Skin of body (tissue), 2 donors: ENCODE data around the gene IL15. TPM values are rescaled to one million over a fixed set of nuclear protein-coding genes. Genes with fewer than 3 reads are reported as not detected.
"Not testable (repeated sequence)": the region's sequence is repeated elsewhere in the genome, so short reads cannot be mapped to it uniquely, and the experiment has no call there.

Source experiments
- DNase-seq: peaks from one replicate; lab custom pipeline; 2025; lab: John Stamatoyannopoulos, UW
- total RNA-seq: library from RNA; depleted of rRNA; stranded (reverse); fragments of >200 nt; gene quantifications from one replicate; pipeline ENCODE4 v1.2.3, GENCODE V29; 2014

Gene IL15
- total RNA-seq, 1 donor from 2014 or later = 3.8 TPM

DNA sequence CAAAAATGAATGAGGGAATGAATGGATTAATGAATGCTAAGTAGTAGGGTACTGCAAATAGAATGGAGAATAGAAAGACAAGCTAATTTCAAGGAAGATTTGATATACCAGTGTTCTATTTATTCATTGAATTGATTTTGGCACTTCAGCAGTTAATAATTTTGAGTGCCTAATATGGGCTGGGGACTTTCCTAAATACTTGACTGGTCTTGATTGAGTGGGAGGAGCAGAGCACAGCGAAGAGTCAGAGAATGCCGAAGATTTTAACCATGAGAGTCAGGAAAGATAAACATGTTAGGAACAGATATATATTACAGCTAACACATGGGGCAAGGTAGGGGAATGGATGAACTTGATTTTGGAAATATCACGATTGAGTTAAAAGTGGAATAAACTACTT is 10.6 kb downstream of the IL15 start:
- DNase-seq = no peak

DNA sequence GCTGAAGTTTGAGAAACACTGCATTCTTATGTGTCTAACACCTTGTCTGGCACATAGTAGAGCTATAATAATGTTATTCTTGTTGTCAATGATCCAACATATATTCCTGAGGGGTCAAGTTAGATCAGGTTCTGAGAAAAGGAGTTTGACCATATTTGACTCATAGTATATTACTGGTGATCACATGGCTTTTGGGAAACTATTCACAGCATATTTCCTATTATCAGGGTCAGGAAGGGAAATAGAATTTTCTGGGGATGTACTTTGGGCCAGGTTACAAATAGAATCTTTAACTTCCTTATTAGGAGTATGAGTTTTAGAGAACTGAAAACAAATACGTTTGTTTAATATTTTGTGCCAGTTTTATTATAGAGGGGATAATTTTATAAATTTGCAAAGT is 11.6 kb downstream of the IL15 start:
- DNase-seq = no peak

DNA sequence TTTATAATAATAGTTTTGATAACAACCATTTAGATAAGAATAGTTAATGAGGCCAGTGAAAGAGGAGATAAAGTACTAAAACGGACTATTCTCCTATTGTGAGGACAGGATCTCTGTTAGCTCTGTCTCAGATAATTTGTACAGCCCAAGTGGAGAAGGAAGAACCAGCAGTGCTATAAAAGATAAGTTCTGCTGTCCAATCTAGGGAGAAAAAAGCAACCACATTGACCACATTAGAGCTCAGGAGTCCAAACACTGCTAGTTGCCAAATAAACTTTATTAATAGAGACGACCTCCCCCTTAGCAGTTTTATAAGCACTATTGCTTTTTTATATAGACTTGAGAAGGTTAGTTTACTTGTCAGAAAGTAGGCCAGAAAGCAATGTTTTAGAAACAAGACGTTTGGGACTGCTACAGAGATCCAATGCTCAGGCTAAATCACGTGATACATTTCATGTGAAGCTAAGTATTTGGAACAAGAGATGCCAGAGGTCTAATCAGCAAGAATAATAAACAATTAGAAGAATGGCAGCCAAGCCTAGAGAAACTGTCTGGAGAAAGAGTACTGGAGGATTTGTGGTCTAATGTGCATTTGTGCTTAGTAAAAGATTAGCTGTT is 15.9 kb downstream of the IL15 start:
- no peak for DNase-seq

DNA sequence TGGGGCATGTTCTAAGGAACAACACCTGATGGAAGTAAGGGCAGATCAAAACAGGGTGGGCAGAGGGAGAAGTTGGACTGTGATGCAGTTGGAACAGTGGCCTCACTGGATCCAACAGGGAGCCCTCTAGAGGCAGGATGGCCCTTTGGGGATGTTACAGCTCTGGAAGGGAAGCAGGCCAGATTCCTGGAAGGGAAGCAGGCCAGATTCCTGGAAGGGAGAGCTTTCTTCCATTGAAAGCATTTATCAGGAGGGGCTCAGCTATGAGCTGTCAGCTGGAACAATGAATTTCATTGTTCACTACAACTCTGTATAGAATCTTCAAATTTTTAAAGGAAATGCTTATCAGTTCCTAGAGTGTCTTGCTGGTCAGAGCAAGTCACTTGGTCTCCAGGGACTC is 17.7 kb downstream of the IL15 start:
- no peak for DNase-seq

DNA sequence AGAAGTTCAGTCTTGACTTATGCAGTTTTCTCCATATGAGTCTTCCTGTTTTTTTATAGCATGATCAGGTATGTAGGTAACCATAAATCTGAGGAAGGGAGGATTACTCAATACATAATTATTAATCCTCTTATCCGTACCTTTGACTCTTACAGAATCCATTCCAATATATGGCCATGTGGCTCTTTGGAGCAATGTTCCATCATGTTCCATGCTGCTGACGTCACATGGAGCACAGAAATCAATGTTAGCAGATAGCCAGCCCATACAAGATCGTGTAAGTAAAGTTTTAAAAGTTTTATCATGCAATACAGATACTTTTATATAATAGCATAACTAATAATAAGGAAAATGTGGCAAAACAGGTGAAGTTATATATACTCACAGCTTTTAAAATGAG is 19.6 kb downstream of the IL15 start:
- no peak for DNase-seq

DNA sequence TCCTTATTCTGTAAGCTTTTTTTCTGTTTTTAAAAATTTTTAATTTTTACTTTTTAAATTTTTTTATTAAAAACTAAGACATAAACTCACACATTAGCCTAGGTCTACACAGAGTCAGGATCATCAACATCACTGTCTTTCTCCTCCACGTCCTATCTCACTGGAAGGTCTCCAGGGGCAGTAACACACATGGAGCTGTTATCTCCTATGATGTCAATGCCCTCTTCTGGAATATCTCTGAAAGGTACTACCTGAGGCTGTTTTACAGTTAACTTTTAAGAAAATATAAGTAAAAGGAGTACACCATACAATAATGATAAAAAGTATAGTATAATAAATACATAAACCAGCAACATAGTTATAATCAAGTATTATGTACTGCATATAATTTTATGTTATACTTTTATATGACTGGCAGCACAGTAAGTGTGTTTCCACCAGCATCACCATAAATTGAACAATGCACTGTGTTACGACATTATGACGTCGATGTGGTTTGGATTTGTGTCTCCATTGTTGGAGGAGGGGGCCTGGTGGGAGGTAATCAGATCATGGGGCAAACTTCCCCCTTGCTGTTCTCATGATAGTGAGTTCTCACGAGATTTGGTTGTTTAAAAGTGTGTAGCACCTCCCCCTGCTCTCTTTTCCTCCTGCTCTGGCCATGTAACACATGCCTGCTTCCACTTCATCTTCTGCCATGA is 21.3 kb downstream of the IL15 start:
- no peak for DNase-seq

GRCh38 chr4:141658309-141658708 is 21.9 kb downstream of the IL15 start:
- DNase-seq = no peak

- no peak for DNase-seq
These were observed 23.2 kb downstream of the IL15 start for GRCh38 chr4:141659539-141659938.

GRCh38 chr4:141660880-141661279 is 24.5 kb downstream of the IL15 start:
- no peak for DNase-seq

GRCh38 chr4:141668200-141668910 is 32.0 kb downstream of the IL15 start:
- DNase-seq = no peak

GRCh38 chr4:141669501-141669900 is 33.1 kb downstream of the IL15 start:
- no peak for DNase-seq

DNA sequence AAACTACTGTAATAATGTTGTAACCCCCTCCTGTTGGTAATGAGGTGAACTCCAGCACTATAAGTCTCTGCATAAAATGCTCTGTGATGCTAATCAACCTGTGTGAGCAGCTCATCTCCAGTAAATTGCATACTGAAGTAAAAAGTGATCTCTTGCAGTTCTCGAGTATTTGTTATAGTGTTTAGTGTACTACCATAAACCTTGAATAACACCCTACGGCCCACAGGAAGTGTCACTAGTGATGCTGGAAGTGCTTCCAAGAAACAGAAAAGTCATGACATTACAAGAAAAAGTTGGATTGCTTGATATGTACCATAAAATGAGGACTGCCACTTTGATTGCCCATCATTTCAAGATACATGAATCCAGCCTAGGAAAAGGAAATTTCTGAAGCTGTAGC is 39.0 kb downstream of the IL15 start:
- no peak for DNase-seq

GRCh38 chr4:141676087-141676670 is 39.8 kb downstream of the IL15 start:
- no peak for DNase-seq

- DNase-seq = no peak
These were observed 43.7 kb downstream of the IL15 start for GRCh38 chr4:141680060-141680459.

- DNase-seq = no peak
These were observed 48.4 kb downstream of the IL15 start for GRCh38 chr4:141684785-141685184.

GRCh38 chr4:141686146-141686775 is 49.9 kb downstream of the IL15 start:
- no peak for DNase-seq

GRCh38 chr4:141686879-141687278 is 50.5 kb downstream of the IL15 start:
- DNase-seq = no peak

DNA sequence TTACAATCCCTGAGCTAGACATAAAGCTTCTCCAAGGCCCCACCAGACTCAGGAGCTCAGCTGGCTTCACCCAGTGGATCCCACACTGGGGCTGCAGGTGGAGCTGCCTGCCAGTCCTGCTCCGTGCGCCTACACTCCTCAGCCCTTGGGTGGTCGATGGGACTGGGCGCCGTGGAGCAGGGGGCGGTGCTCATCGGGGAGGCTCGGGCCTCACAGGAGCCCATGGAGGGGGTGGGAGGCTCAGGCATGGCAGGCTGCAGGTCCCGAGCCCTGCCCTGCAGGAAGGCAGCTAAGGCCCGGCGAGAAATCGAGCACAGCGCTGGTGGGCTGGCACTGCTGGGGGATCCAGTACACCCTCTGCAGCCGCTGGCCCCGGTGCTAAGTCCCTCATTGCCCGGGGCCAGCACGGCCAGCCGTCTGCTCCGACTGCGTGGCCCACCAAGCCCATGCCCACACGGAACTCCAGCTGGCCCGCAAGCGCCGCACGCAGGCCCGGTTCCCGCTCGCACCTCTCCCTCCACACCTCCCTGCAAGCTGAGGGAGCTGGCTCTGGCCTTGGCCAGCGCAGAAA is 53.4 kb downstream of the IL15 start:
- DNase-seq = not testable (repeated sequence)

- DNase-seq = not testable (repeated sequence)
These were observed 54.9 kb downstream of the IL15 start for GRCh38 chr4:141691247-141691646.

- DNase-seq = no peak
These were observed 55.7 kb downstream of the IL15 start for GRCh38 chr4:141692081-141692480.

GRCh38 chr4:141697116-141697515 is 60.7 kb downstream of the IL15 start:
- no peak for DNase-seq
